Epithelial cell of prostate (primary cell): ENCODE data around the gene FAH.
"Not testable (repeated sequence)": the region's sequence is repeated elsewhere in the genome, so short reads cannot be mapped to it uniquely, and the experiment has no call there.

Experiments used
- DNase-seq: peaks from one replicate; pipeline ENCODE4 v3.0.0-alpha.2; 2011; ENCODE audit warnings: low read depth, low spot score
- H3K27ac ChIP-seq: fragments of 450-650 bp; 2 replicates; pipeline ENCODE4 v1.5.1; 2017; ENCODE audit warnings: mild to moderate bottlenecking

Gene FAH

DNA sequence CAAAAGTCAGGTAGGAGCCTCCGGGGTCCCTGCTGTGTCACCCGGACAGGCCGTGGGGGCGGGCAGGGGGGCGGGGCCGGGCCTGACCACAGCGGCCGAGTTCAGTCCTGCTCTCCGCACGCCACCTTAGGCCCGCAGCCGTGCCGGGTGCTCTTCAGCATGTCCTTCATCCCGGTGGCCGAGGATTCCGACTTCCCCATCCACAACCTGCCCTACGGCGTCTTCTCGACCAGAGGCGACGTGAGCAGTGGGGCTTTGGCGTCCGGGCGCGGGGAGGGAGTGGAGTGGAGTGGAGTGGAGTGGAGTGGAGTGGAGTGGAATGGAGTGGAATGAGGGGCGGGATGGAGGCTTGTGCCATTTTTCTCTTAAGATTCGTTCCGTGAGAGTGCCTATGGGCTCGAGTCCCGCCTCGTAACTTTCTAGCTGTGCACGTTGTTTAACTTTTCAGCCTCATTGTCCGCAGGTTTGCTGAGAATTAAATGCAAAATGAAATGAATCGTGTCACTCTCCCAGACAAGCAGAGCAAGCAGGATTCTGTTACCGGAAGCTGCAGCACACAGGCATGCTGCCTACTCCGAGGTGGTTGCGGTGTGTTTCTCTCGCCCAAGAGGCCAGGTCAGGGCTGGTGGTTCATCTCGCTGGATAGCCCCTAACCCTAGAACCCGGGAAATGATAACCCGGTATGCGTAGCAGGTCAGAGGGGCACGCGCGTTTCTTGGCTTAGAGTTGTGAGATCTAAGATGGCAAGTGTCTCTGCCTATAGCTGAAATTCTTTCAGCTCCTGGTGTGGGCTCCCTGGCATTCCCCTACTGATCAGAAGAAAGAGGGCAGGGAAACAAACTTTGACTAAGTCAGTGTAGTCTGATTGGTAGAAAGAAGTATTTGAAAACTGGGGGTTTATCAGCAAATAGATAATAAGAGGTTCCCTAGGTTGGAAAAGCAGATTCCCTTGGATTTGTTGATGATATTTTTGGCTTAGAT lies at the start of gene FAH:
Gene FAH (plus strand): TSS at position 104 of the 981 bp plus-strand sequence. CDS start 56 bp downstream, at position 160.
- peak within 1 kb of the TSS; percentile 33 for H3K27ac ChIP-seq
- DNase-seq = no peak

- peak overlapping the region; percentile 75 for H3K27ac ChIP-seq
- no peak for DNase-seq
Measured at GRCh38 chr15:80105193-80105592, 47.6 kb upstream of the FAH start.

GRCh38 chr15:80105595-80105994 lies 47.2 kb upstream of the FAH start:
- DNase-seq = peak; percentile 71
- peak overlapping the region; percentile 75 for H3K27ac ChIP-seq

DNA sequence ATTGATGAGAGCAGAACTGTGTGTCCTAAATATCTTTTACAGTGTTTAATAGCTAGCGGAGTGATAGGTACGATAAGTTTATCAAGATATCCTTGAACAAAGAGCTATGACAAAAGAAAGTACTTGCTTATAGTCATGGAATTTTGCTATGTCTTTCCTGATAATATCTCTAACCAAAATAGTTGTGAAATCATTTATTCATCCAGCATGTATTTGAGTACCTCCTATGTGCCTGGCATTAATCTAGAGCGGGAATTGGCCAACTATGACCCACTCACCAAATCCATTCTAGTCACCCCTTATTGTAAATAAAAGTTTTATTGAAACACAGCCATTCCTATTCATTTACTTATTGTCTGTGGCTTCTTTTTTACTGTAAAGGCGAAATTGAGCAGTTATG lies 46.7 kb upstream of the FAH start:
- peak overlapping the region; percentile 75 for H3K27ac ChIP-seq
- peak; percentile 61 for DNase-seq

GRCh38 chr15:80107204-80107603 lies 45.6 kb upstream of the FAH start:
- no peak for DNase-seq

GRCh38 chr15:80107774-80108173 lies 45.0 kb upstream of the FAH start:
- no peak for DNase-seq
- H3K27ac ChIP-seq = no peak overlapping the region

More at GRCh38 chr15:80107204-80107603, 45.6 kb upstream of the FAH start:
- H3K27ac ChIP-seq = no peak overlapping the region

- DNase-seq = no peak
- no peak overlapping the region for H3K27ac ChIP-seq
Measured at GRCh38 chr15:80109388-80109787, 43.4 kb upstream of the FAH start.

DNA sequence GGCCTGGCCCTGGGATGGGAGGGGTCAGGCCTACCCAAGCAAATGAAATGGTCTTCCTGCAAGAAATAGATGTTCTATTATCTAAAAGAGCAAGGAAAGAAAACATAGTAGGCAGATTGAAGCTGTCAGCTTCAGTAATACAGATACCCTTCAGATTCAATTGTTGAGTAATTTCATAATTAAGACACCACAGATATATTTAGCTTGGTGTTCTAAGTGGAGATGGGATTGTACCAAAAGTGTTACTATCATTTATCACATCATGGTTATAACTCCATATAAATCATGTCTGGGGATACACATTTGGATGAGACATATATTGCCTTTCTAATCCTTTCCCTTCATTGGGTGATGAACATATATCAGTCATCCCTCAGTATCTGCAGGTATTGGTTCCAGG lies 41.9 kb upstream of the FAH start:
- no peak overlapping the region for H3K27ac ChIP-seq
- no peak for DNase-seq

- H3K27ac ChIP-seq = no peak overlapping the region
- no peak for DNase-seq
Measured at GRCh38 chr15:80114114-80114513, 38.7 kb upstream of the FAH start.

GRCh38 chr15:80115021-80115420 lies 37.8 kb upstream of the FAH start:
- H3K27ac ChIP-seq = no peak overlapping the region
- DNase-seq = no peak

DNA sequence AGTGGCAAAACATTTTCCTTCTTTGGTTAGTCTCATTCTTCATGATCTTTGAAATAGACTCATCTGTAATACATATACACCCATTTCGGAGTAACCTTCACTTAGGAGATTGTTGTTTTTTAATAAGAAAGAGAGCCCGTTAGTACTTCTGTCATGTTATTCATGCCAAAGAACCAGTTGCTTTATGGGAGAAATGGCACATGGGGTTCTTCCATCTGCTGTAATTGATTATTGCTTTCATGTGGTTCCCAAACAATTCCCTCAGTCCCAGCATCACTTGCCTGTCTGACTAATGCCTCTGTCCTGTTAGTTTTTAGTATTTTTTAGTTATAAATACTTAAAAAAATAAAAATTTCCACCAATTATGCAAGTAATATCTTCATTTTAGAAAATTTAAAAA lies 33.8 kb upstream of the FAH start:
- H3K27ac ChIP-seq = no peak overlapping the region
- no peak for DNase-seq

- DNase-seq = no peak
- no peak overlapping the region for H3K27ac ChIP-seq
Measured at GRCh38 chr15:80120636-80121035, 32.2 kb upstream of the FAH start.

GRCh38 chr15:80121546-80121945 lies 31.3 kb upstream of the FAH start:
- H3K27ac ChIP-seq = no peak overlapping the region
- DNase-seq = no peak

GRCh38 chr15:80123034-80123433 lies 29.8 kb upstream of the FAH start:
- DNase-seq = no peak
- H3K27ac ChIP-seq = no peak overlapping the region

GRCh38 chr15:80127253-80127652 lies 25.5 kb upstream of the FAH start:
- not testable (repeated sequence) for H3K27ac ChIP-seq, DNase-seq

- DNase-seq = no peak
Measured at GRCh38 chr15:80127911-80128310, 24.9 kb upstream of the FAH start.

DNA sequence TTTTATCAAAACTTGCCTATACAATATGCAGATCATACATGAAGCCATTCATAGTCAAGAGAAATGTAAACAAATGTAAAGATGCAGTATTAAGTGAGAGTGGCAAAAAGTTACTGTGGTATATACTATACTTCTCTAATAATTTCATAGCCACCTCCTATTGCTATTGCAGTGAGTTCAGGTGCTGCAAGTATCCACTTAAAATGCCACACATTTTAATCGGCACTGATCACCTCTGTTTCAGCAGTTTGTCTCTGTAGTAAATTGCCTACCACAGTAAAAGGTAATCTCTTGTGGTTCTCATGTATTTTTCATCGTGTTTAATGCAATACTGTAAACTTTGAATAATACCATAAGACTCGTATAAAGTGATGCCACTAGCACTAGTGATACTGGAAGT lies 20.4 kb upstream of the FAH start:
- no peak overlapping the region for H3K27ac ChIP-seq
- DNase-seq = no peak

More at GRCh38 chr15:80127911-80128310, 24.9 kb upstream of the FAH start:
- no peak overlapping the region for H3K27ac ChIP-seq

DNA sequence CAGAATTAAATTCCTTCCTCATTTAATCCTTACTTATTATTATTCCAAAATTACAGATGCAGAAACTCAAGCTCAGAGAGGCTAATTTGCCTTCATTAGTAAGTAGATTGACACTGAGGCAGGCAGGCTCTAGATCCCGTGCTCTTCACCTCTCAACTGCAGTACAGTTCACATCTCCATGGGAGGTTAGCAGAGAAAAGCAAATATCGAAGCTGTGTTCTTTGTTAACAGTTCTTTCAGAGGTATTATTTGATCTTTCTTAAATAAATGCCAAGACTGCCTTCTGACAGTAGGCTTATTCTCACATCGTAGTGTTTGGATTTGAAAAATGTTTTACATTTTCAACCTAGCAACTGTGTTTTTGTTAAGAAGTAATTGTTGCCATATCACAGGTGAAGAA lies 15.9 kb upstream of the FAH start:
- no peak overlapping the region for H3K27ac ChIP-seq
- DNase-seq = no peak

DNA sequence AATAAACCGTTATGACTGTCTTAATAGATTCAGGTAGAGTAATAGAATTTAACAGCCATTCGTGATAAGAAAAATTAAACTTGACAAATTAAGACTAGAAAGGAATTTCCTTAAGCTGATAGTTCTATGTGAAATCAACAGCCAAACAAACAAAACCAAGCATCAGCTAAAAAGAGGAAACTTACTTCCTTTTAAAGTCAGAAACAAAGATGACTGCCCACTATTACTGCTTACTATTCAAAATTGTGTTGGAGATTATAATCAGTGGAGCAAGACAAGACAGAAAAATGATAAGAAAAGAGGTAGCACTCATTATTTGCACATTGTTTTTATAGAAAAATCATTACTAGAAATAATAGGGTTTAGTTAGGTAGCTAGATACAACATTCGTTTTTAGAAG lies 13.8 kb upstream of the FAH start:
- no peak for DNase-seq
- H3K27ac ChIP-seq = no peak overlapping the region

DNA sequence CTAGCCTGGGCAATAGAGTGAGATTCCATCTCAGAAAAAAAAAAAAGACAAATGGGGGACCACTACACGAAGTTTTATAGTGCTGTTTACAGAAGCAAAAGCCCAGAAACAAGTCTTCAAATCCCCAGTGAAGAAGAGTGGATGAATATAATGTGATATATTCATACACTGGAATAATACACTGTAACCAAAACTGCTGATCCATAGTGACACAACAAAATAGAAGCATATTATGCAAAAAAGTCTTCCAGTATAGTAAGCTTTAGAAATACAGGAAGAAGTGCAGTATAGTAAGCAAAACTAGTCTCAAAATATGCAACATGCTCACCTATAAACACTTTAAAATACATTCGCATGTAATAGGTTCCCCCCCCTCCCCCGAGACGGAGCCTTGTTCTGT lies 11.9 kb upstream of the FAH start:
- DNase-seq = no peak
- no peak overlapping the region for H3K27ac ChIP-seq

- no peak for DNase-seq
- H3K27ac ChIP-seq = no peak overlapping the region
Measured at GRCh38 chr15:80141916-80142598, 10.7 kb upstream of the FAH start.
